Neural cell (in vitro differentiated cells): ENCODE results near the gene RIN3. TPM values are rescaled to one million over a fixed set of nuclear protein-coding genes. Genes with fewer than 3 reads are reported as not detected.

Source experiments
- H2AFZ ChIP-seq: fragments of 200-600, 300-800 bp; sonication (generic), shearing (Covaris generic); 2 replicates; pipeline ENCODE4 v1.6.0; 2014; ENCODE audit warnings: low read depth, mild to moderate bottlenecking, antibody characterized with exemption, low read length, moderate library complexity
- H3F3A ChIP-seq: fragments of 200-600 bp; shearing (Covaris generic); 2 replicates; pipeline ENCODE4 v1.6.1; 2016; ENCODE audit warnings: mild to moderate bottlenecking, moderate library complexity, mixed read lengths, antibody characterized with exemption, low read length; ENCODE audit not compliant: insufficient read depth, poor library complexity, severe bottlenecking
- H3K27ac ChIP-seq: fragments of 200-600, 300-800 bp; sonication (generic), shearing (Covaris generic); 2 replicates; pipeline ENCODE4 v1.5.1; 2014; ENCODE audit warnings: mild to moderate bottlenecking, low read length, moderate library complexity
- H3K27me3 ChIP-seq: fragments of 300-800, 200-600 bp; sonication (generic), shearing (Covaris generic); 2 replicates; pipeline ENCODE4 v1.6.0; 2014; ENCODE audit warnings: mild to moderate bottlenecking, low read depth, low read length, moderate library complexity; ENCODE audit not compliant: insufficient read depth
- H3K36me3 ChIP-seq: fragments of 300-800, 200-600 bp; sonication (generic), shearing (Covaris generic); 2 replicates; pipeline ENCODE4 v1.5.1; 2014; ENCODE audit warnings: mild to moderate bottlenecking, antibody characterized with exemption, low read length, moderate library complexity; ENCODE audit not compliant: insufficient read depth
- H3K4me2 ChIP-seq: fragments of 300-800, 200-600 bp; sonication (generic), shearing (Covaris generic); 2 replicates; pipeline ENCODE4 v1.6.0; 2014; ENCODE audit warnings: mild to moderate bottlenecking, low read length
- H3K4me3 ChIP-seq: fragments of 300-800, 200-600 bp; sonication (generic), shearing (Covaris generic); 2 replicates; pipeline ENCODE4 v1.5.1; 2014; ENCODE audit warnings: mild to moderate bottlenecking, low read length, moderate library complexity
- H3K79me2 ChIP-seq: fragments of 200-600 bp; shearing (Covaris generic); replicated peaks from 2 replicates; pipeline ENCODE4 v1.6.0; 2014; ENCODE audit warnings: mild to moderate bottlenecking, low read length, moderate library complexity; ENCODE audit not compliant: insufficient read depth
- H3K9ac ChIP-seq: fragments of 300-800, 200-600 bp; sonication (generic), shearing (Covaris generic); 2 replicates; pipeline ENCODE4 v1.6.1; 2016; ENCODE audit warnings: mild to moderate bottlenecking, low read length, mixed read lengths
- H3K9me2 ChIP-seq: fragments of 200-600 bp; shearing (Covaris generic); 2 replicates; pipeline ENCODE4 v1.6.1; 2016; ENCODE audit warnings: mild to moderate bottlenecking, low read length, mixed read lengths; ENCODE audit not compliant: insufficient read depth
- H3K9me3 ChIP-seq: fragments of 200-600, 300-800 bp; sonication (generic), shearing (Covaris generic); 2 replicates; pipeline ENCODE4 v1.6.1; 2016; ENCODE audit warnings: mild to moderate bottlenecking, mixed run types, low read length, moderate library complexity, mixed read lengths
- H4K20me1 ChIP-seq: fragments of 200-600 bp; shearing (Covaris generic); 2 replicates; pipeline ENCODE4 v1.6.1; 2016; ENCODE audit warnings: mild to moderate bottlenecking, mixed run types; ENCODE audit not compliant: insufficient read depth
- EP300 ChIP-seq: fragments of 450-650 bp; conservative IDR thresholded peaks from 2 replicates; pipeline ENCODE4 v1.6.1; 2014; ENCODE audit warnings: antibody characterized with exemption, mild to moderate bottlenecking, moderate library complexity; ENCODE audit not compliant: poor library complexity, severe bottlenecking
- EZH2 ChIP-seq: fragments of 200-600, 300-800 bp; shearing (Covaris generic), sonication (generic); IDR thresholded peaks from 2 replicates; pipeline ENCODE4 v1.6.1; 2014; ENCODE audit warnings: antibody characterized with exemption, low read length, borderline replicate concordance, mild to moderate bottlenecking; ENCODE audit not compliant: insufficient read depth, poor library complexity, severe bottlenecking
- MXI1 ChIP-seq: fragments of 450-650 bp; conservative IDR thresholded peaks from 2 replicates; pipeline ENCODE4 v1.6.1; 2014; ENCODE audit warnings: antibody characterized with exemption, mild to moderate bottlenecking; ENCODE audit not compliant: poor library complexity, severe bottlenecking
- POLR2AphosphoS5 ChIP-seq: IDR thresholded peaks from 2 replicates; pipeline ENCODE4 v1.6.1; 2012
- RAD21 ChIP-seq: fragments of 450-650 bp; conservative IDR thresholded peaks from 2 replicates; pipeline ENCODE4 v1.6.1; 2014; ENCODE audit warnings: antibody characterized with exemption, mild to moderate bottlenecking, moderate library complexity
- SMC3 ChIP-seq: fragments of 450-650 bp; conservative IDR thresholded peaks from 2 replicates; pipeline ENCODE4 v1.6.1; 2014; ENCODE audit warnings: antibody characterized with exemption, mild to moderate bottlenecking, moderate library complexity; ENCODE audit not compliant: poor library complexity
- TAF1 ChIP-seq: IDR thresholded peaks from 2 replicates; pipeline ENCODE4 v1.6.1; 2012; ENCODE audit warnings: low read depth
- polyA plus RNA-seq: library from polyadenylated mRNA; depleted of rRNA; stranded (reverse); fragments of >200 nt; gene quantifications from 2 replicates; pipeline ENCODE4 v1.2.3, GENCODE V29; 2014
- TF ChIP-seq, protein P1 (sequence below): IDR thresholded peaks from 2 replicates; pipeline ENCODE4 v1.6.1; 2012; ENCODE audit warnings: borderline replicate concordance
- TF ChIP-seq, protein P2 (sequence below): fragments of 450-650 bp; IDR thresholded peaks from 2 replicates; pipeline ENCODE4 v1.5.1; 2014; ENCODE audit warnings: antibody characterized with exemption, mild to moderate bottlenecking, moderate library complexity; ENCODE audit not compliant: poor library complexity, severe bottlenecking

RIN3 gene
- polyA plus RNA-seq, 1 donor from 2014 or later, result not detected

DNA sequence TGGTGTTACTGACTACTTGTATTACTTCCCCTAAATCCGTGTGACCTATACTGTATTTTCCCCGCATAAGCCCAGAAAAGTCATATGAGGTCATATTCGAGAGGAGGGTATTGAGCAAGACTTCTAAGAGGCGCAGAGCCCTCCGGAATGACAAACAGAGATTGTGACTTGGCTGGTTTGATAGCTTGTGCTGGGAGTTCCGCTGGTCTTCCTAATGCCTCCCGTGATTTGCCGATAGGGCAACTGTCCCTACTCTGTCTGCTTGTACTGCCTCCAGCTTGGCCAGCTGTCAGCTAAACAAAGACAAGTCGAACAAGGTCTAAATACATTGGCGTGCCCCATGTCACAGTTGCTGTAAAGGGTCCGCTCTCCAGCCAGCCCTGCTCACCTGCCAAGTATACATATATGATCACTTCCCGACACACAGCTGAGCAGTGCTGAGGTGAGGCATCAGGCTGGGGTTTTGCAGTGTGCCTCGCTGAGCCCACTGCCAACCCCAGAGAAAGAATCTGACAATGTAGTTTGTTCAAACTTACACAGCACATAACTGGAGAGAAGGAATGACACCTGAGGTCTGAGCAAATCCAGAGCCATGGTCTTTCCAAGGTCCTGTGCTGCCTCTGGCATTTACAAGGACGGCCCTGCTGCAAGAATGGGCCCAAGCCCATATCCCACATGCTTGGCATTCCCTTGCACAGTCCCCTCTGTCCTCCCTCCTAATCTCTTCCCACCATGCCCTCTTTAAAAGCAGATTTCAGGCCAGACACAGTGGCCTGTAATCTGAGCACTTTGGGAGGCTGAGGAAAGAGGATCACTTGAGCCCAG, 211.1 kb downstream of the RIN3 start:
- TF ChIP-seq TAF1, result no peak
- no peak for TF ChIP-seq EZH2
- TF ChIP-seq POLR2AphosphoS5, result no peak
- TF ChIP-seq, protein P1, sequence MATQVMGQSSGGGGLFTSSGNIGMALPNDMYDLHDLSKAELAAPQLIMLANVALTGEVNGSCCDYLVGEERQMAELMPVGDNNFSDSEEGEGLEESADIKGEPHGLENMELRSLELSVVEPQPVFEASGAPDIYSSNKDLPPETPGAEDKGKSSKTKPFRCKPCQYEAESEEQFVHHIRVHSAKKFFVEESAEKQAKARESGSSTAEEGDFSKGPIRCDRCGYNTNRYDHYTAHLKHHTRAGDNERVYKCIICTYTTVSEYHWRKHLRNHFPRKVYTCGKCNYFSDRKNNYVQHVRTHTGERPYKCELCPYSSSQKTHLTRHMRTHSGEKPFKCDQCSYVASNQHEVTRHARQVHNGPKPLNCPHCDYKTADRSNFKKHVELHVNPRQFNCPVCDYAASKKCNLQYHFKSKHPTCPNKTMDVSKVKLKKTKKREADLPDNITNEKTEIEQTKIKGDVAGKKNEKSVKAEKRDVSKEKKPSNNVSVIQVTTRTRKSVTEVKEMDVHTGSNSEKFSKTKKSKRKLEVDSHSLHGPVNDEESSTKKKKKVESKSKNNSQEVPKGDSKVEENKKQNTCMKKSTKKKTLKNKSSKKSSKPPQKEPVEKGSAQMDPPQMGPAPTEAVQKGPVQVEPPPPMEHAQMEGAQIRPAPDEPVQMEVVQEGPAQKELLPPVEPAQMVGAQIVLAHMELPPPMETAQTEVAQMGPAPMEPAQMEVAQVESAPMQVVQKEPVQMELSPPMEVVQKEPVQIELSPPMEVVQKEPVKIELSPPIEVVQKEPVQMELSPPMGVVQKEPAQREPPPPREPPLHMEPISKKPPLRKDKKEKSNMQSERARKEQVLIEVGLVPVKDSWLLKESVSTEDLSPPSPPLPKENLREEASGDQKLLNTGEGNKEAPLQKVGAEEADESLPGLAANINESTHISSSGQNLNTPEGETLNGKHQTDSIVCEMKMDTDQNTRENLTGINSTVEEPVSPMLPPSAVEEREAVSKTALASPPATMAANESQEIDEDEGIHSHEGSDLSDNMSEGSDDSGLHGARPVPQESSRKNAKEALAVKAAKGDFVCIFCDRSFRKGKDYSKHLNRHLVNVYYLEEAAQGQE, result no peak
- no peak for TF ChIP-seq SMC3
- TF ChIP-seq, protein P2, sequence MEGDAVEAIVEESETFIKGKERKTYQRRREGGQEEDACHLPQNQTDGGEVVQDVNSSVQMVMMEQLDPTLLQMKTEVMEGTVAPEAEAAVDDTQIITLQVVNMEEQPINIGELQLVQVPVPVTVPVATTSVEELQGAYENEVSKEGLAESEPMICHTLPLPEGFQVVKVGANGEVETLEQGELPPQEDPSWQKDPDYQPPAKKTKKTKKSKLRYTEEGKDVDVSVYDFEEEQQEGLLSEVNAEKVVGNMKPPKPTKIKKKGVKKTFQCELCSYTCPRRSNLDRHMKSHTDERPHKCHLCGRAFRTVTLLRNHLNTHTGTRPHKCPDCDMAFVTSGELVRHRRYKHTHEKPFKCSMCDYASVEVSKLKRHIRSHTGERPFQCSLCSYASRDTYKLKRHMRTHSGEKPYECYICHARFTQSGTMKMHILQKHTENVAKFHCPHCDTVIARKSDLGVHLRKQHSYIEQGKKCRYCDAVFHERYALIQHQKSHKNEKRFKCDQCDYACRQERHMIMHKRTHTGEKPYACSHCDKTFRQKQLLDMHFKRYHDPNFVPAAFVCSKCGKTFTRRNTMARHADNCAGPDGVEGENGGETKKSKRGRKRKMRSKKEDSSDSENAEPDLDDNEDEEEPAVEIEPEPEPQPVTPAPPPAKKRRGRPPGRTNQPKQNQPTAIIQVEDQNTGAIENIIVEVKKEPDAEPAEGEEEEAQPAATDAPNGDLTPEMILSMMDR, result no peak
- TF ChIP-seq EP300, result no peak
- no peak for TF ChIP-seq RAD21
- TF ChIP-seq MXI1, result no peak

DNA sequence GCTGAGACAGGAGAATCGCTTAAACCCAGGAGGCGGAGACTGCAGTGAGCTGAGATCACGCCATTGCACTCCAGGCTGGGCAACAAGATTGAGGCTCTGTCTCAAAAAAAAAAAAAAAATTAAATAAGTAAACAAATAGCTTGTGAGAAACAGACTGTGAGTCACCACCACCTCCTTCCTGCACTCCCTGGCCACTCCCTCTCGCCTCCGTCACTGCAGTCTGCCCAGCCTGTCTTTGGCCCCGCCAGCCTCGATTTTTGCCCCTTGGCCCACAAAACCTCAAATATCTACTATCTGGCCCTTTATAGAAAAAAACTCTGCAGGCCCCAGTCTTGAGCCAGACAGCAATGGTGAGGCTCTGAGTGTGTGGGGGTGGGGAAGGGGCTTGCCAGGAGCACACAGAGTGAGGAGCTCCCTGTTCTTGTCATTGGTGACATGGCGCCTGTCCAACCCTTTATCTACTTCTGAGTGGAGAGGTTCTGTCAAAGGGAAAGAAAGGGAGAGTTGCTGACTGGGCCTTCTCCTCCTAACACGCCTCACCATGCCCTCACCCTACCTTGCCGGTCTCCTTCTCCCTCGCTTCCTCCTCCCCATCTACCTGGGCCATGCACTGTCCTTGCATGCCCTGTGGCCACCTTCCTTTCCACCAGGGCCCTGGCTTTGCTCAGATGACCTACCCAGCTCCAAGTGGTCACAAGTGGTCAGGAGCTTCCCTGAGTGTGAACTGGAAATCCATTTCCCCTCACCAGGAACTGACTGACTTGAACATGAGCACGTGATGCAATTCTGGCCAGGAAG, 212.8 kb downstream of the RIN3 start:
- Histone ChIP-seq H2AFZ (no peak overlapping the region), H3K4me3 (no peak overlapping the region), H4K20me1 (no peaks in the 10 kb centered on the region), H3K79me2 (no peaks in the 10 kb centered on the region), H3K36me3 (no peaks in the 10 kb centered on the region), H3F3A (no peaks in the 10 kb centered on the region), H3K9me3 (no peaks in the 10 kb centered on the region), H3K9me2 (no peaks in the 10 kb centered on the region), H3K27ac (no peak overlapping the region), H3K4me2 (no peak overlapping the region), H3K9ac (no peak overlapping the region), H3K27me3 (no peaks in the 10 kb centered on the region)
- TF ChIP-seq RAD21 (no peak), POLR2AphosphoS5 (no peak), EP300 (no peak), MXI1 (no peak), SMC3 (no peak), TAF1 (no peak), EZH2 (no peak)
- TF ChIP-seq, protein P2, result no peak
- TF ChIP-seq, protein P1, result no peak

More for the DNA sequence above, 211.1 kb downstream of the RIN3 start:
- no peaks in the 10 kb centered on the region for H3K9me3 ChIP-seq
- H3K4me2 ChIP-seq, result no peak overlapping the region
- H3K9ac ChIP-seq, result no peak overlapping the region
- H3K4me3 ChIP-seq, result no peak overlapping the region
- H3K36me3 ChIP-seq, result no peaks in the 10 kb centered on the region
- no peaks in the 10 kb centered on the region for H3F3A ChIP-seq
- H3K79me2 ChIP-seq, result no peaks in the 10 kb centered on the region
- no peaks in the 10 kb centered on the region for H4K20me1 ChIP-seq
- no peak overlapping the region for H2AFZ ChIP-seq
- no peak overlapping the region for H3K27ac ChIP-seq
- no peaks in the 10 kb centered on the region for H3K9me2 ChIP-seq
- H3K27me3 ChIP-seq, result no peaks in the 10 kb centered on the region
